GM21737 (cell line): ENCODE results near the gene CD79A.
A peak's percentile ranks its signal among the peaks of the same experiment; 100 is the strongest.

ENCODE experiments used
- ATAC-seq: cut with Tn5 transposase; IDR thresholded peaks from one replicate; pipeline ENCODE4 v1.9.1; 2021; ENCODE audit warnings: mild to moderate bottlenecking, moderate library complexity; ENCODE audit not compliant: unreplicated experiment

The CD79A gene

GRCh38 chr19:41883463-41883820 is 6.4 kb downstream of the CD79A start:
- no peak for ATAC-seq

- ATAC-seq = peak; percentile 62
These were observed 7.0 kb downstream of the CD79A start for GRCh38 chr19:41883821-41884733.

- no peak for ATAC-seq
These were observed 10.0 kb downstream of the CD79A start for GRCh38 chr19:41886761-41887710.

- no peak for ATAC-seq
These were observed 10.8 kb downstream of the CD79A start for GRCh38 chr19:41887711-41888382.

- ATAC-seq = no peak
These were observed 11.8 kb downstream of the CD79A start for GRCh38 chr19:41888926-41889325.

GRCh38 chr19:41889896-41890295 is 12.8 kb downstream of the CD79A start:
- ATAC-seq = no peak

GRCh38 chr19:41890936-41891335 is 13.9 kb downstream of the CD79A start:
- no peak for ATAC-seq

GRCh38 chr19:41892173-41892902 is 15.3 kb downstream of the CD79A start:
- no peak for ATAC-seq

- ATAC-seq = no peak
These were observed 16.8 kb downstream of the CD79A start for GRCh38 chr19:41893899-41894298.

- no peak for ATAC-seq
These were observed 17.3 kb downstream of the CD79A start for GRCh38 chr19:41894350-41894749.

GRCh38 chr19:41895745-41896580 is 18.9 kb downstream of the CD79A start:
- no peak for ATAC-seq

GRCh38 chr19:41896581-41896942 is 19.5 kb downstream of the CD79A start:
- ATAC-seq = no peak

- no peak for ATAC-seq
These were observed 20.1 kb downstream of the CD79A start for GRCh38 chr19:41897181-41897580.

GRCh38 chr19:41897820-41898219 is 20.7 kb downstream of the CD79A start:
- no peak for ATAC-seq

- ATAC-seq = no peak
These were observed 21.2 kb downstream of the CD79A start for GRCh38 chr19:41898235-41898634.

GRCh38 chr19:41901707-41902360 is 24.8 kb downstream of the CD79A start:
- no peak for ATAC-seq

GRCh38 chr19:41902594-41902993 is 25.5 kb downstream of the CD79A start:
- ATAC-seq = no peak

GRCh38 chr19:41903193-41903953 is 26.3 kb downstream of the CD79A start:
- ATAC-seq = no peak
